Right forelimb (tissue), 1 donor: ENCODE measurements around the gene DGLUCY.
"Not testable (repeated sequence)": the region's sequence is repeated elsewhere in the genome, so short reads cannot be mapped to it uniquely, and the experiment has no call there.

Source experiments
- DNase-seq: peaks from one replicate; pipeline ENCODE4 v3.0.0-alpha.2; 2018

DGLUCY gene

DNA sequence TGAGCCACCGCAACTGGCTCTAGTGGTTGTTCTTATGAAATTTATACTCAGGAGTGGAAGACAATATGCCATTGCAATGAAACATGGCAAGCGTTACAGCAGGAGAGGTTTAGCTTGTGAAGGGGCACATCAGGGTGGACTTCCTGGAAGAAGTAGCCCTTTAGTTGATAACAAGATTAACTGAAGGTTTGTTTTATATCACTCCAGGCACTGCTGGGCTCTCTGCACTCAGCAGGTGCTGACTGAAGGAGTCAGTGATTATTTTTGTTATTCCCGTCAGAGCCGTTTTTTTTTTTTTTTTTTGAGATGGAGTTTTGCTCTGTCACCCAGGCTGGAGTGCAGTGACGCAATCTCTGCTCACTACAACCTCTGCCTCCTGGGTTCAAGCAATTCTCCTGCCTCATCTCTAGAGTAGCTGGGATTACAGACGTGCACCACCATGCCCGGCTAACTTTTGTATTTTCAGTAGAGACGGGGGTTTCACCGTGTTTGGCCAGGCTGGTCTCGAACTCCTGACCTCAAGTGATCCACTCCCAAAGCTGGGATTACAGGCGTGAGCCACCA lies 148.2 kb downstream of the DGLUCY start:
- no peak for DNase-seq

DNA sequence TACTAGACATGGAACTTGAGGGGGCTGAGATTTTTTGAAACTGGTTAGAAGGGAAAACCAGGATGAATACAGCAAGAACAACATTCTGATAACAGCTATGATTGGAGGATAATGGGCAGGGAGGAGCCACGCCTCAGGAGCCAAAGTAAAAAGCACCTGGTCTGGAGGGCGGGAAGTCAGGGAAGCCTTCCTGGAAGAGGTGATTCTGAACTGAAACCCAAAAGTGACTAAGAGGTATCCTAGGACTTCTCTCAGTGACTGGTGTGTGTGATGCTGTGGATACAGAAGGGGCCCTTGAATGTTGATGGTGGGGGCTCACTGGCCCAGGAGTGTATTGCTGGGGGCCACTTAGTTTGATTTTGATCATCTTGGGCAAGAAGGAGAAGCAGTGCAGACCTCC lies 149.5 kb downstream of the DGLUCY start:
- DNase-seq: no peak

DNA sequence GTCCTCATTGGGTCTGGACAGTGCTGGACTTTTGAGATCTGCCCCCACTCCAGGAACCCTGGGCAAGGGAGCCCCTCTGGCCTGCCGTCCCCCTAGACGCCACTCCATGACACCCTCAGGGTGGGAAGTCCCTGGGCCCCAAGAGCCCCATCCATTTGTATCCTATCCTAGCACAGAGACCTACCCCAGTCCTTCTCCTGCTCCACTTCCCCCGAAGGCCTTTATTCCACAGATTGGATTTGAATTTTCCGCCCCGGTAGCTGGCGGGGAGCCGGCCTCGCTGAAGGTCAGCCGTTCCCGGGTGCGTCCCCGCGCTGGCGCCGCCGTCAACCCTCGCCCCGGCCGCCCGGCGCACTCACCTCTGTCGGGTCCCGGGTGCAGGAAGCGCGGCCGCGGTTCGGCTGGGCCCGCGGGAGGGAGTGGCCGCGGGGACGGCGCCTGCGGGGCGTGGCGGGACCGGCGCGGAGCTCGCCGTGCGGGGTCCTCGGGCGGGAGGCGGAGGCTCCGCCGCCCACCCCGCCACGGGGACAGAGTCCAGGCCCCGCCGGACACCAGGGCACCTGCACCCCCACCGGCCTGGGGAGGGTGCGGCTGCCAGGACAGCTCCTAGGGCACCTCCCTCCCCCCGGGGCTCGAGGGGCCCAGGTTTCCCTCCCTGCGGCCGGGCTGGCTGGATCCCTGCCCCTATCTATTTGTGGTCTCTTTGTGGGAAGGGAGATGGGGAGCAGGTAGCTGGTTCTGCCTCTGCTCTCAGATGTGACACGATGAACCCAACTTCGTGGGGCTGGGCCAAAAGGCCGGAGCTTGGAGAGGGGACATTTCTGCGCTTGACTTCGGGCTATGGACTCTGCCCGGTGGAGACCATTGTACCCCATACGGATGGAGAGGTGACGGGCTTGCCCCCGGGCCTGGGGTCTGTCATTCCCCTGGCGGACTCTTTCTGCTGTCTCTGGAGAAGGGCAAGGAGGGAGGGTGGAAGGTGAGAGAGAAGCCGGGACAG lies 150.6 kb downstream of the DGLUCY start:
- no peak for DNase-seq

DNA sequence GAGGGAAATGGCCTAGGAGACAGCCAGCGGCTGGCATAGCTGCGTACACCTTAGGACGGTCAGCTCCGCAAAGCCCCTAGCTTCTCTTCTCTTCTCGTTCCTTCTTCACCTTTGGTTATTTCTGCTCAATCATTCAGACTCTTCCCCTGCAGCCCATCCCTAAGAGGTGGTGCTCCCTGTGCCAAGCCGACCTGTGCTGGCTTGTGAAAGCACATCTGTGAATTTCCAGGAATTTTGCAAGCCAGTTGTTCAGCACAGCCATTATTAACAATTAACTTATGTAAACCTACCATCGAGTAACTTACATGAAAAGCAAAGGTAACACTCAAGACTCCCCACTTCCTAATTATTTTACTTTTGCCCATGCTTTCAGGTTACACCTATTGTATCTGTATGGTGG lies 151.5 kb downstream of the DGLUCY start:
- no peak for DNase-seq

DNA sequence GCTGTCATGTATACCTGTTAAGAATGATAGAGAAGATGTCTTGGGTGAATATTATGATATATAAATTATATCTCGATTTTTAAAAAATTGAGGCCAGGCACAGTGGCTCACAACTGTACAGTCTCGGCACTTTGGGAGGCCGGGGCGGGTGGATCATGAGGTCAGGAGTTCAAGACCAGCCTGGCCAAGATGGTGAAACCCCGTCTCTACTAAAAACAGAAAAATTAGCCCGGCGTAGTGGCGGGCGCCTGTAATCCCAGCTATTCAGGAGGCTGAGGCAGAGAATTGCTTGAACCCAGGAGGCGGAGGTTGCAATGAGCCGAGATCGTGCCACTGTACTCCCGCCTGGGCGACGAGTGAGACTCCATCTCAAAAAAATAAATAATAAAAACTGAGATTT lies 152.4 kb downstream of the DGLUCY start:
- not testable (repeated sequence) for DNase-seq

DNA sequence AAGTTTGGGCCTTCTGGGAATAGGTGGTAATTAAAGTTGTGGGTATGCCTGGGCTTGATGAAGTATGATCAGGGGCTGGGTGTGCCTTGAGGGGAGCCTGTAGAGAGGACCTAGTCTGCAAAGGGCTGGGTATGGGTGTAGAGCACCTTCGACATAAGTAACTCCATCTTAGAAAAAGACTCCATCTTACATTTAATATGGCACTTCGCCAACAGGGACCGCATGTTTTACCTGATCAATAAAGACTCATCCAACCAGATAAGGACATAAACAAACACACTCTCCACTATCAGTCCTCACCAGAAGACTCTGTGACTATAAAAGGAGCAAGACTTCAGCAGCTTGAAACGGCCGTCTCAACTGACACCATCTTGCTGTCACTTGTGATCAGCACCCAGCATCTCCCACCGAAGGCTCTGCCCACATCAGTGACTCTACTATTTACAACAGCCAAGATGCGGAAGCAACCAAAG lies 154.1 kb downstream of the DGLUCY start:
- no peak for DNase-seq

DNA sequence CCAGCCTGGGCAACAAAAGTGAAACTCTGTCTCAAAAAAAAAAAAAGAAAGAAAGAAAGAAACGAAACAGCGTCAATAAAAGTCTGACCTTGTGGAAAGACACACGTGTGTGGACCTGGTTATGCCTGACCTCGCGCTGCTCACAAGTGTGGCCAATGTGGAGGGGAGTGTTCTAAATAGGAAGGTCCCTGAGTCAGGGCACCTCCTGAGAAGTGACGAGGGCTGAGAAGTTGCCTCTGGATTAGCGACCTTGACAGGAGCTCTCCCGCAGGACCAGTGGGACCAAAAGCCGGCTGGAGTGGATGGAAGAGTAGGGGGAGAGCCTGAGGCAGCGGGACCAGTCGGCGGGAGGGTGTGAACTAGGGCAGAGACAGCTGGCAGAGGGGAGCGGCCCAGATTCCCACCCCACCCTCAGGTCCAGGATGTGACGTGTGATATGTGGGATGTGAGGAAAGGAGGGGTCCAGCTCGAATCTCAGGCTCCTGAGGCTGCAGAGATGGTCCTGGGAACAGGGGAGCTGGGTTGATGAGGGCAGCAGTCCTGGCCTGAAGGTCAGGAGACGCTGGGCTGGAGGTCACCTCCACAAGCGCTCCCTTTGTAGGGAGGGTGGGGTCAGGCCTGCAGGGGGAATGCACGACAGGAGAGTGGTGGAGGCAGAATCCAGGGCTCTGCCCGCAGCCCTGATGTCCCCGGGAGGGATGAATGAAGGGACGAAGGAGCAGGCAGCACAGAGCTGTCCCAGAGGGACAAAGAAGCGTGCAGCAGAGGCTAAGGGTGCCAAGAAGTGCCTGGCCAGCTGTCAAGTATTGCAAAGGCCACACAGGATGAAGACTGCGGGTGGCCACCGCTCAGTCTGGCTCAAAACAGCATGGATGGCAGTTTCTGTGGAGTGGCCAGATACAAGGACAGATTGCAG lies 155.5 kb downstream of the DGLUCY start:
- DNase-seq: no peak

DNA sequence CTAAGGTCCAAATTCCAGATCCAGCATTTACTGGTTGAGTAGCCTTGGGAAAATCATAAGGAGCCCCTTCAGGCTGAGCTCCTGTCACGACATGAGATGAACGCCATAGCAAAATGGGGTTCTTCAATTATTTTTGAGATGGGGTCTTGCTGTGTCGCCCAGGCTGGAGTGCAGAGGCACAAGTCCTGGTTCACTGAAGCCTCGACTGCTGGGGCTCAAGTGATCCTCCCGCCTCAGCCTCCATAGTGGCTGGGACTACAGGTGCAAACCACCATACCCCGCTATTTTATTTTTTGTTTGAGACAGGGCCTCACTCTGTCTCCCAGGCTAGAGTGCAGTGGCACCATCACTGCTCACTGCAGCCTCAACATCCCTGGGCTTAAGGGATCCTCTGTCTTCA lies 156.3 kb downstream of the DGLUCY start:
- DNase-seq: no peak

DNA sequence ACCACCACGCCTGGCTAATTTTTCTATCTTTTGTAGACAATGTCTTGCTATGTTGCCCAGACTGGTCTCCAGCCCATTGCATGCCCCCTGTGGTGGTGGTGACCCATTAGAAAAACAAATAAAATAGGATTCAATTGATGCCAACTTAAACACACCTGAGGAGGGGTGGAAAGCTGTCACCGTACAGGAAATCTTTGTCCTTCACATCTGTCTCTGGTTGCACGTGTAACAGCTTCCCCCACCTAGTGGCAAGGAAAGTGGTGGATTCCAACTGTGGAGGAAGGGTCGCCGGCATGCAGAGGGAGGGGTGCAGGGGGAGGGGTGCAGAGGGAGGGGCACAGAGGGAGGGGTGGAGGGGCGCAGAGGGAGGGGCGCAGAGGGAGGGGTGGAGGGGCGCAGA lies 156.7 kb downstream of the DGLUCY start:
- no peak for DNase-seq

DNA sequence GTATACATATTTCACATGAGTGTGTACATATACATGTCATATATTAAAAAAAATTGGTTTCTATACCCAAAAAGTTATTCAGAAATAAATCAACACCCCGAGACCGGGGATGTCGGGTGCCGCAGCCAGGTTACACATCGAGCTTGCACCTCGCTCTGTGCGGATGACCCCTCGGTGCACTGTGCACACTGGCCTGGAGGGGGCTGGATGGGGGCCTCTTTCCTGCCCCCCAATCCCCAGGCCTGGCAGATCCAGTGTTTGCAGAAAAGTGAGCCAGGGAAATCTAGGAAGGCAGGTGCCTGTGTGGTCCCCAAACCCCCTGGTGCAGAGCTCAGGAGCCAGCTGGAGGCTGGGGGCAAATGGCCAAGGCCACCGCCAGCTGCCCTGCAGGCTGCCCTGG lies 157.8 kb downstream of the DGLUCY start:
- no peak for DNase-seq

DNA sequence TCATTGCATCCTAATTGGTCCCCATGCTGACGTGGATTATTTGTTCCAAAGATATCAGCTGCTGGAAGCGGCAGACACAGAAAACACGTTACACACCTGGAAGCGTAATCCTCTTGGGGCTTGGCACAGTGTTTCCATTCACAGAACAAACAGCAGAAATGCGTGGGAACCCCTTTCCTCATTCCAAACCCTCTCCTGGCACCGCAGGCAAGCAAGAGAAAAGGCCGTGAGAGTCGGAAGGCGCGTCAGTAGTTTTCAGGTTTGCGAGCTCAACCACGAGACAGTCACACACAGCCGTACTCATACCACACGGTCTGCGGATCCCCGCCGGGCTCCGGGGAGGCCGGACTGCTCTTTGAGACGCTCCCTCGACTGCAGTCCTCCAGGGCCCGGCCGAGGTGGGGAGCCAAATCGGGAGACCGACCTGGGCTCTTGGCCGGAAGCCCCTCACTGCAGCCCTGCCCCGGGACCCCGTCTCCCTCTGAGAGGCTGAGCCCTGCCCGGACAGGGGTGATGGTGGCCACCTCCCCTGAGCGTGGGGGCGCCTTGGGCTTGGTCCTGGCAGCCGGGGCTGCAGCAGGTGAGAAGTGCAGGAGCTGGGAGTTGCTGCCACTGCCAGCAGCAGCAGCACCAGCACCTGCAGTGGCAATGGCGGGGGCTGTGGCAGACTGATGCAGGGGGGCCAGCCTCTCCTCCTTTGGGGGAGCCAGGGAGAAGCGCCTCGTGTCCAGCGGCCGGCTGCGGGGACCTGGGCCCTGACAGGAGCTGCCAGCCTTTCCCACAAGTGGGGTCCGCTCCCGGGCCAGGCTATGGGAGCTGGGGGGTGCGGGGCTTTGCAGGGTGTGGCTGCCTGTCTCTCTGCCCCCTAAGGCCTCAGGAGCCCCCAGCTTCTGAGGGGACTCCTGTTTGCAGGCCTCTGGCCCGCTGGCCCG lies 158.7 kb downstream of the DGLUCY start:
- DNase-seq: no peak

DNA sequence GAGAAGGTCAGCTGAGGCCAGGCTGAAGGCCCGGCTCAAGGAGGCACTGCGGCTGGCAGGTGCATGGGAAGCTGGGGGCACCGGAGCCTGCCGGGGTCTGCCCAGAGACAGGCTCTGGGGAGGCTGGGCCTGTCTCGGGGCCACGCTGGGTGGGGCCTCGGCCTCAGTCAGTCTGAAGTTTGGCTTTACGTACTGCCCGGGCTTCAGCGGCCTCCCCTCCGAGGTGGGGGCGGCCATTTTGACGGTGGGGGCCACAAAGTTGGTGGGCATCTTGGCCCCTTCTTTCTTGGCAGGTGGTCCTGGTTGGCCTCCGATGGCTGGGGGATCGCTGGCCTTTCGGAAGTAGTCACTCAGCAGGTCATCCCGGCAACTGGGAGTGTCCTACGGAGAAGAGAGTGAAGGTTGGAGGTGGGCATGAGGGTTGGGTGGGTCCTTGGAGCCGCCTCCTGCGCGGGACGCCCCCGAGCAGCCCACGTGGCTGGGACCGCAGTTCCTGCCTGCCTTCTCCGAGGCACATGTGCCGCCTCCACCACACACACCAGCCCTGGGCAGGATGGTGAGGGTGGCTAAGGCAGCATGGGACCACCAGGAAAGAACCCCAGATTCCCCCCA lies 159.5 kb downstream of the DGLUCY start:
- DNase-seq: no peak

DNA sequence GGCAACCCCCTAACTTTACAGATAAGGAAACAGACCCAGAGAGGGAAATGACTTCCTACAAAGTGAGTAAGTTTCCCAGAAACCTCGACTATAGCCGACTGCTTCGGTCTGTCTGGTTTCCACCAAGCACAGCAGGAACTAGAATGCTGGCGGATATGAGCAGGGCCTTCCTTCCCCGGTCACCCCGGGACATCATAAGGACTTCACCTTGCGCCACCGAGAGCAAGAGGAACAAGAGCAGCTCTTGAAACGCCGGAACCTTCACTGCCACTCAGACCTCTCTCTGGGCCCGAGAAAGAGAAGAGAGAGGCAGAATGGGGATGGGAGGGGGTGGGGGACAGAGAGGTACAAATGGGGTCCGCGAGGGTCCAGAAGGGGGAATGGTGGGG lies 160.0 kb downstream of the DGLUCY start:
- no peak for DNase-seq

DNA sequence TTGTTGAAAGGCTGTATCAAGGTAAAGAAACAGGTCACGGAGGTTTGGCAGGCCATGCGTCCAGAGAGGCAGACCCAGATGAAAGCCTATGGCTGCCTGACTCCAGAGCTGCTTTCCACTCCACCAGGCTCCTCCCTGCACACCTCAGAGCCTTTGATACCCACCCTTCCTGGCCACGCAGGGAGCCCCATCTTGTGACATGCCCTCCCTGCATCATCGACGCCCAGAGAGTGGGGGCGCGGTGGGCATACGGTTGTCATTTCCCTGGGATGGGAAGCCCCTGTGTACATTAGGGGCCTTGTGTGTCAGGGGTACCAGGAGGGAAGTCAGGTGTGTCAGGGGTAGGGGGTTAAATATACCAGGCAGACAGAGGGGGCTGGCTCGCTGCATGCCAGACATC lies 160.9 kb downstream of the DGLUCY start:
- no peak for DNase-seq
